Mesendoderm (in vitro differentiated cells): ENCODE results near the gene AKT2.

ENCODE experiments used
- DNase-seq: peaks from one replicate; pipeline ENCODE4 v3.0.0; 2013
- H2AK5ac ChIP-seq: 2 replicates; pipeline ENCODE4 v1.6.1; 2013; ENCODE audit warnings: low read length, inconsistent platforms
- H2BK120ac ChIP-seq: 2 replicates; pipeline ENCODE4 v1.6.1; 2013; ENCODE audit warnings: low read depth, mild to moderate bottlenecking, low read length, moderate library complexity, mixed read lengths
- H2BK15ac ChIP-seq: replicated peaks from 2 replicates; pipeline ENCODE4 v1.6.1; 2013; ENCODE audit warnings: low read depth, mild to moderate bottlenecking, moderate library complexity
- H2BK5ac ChIP-seq: 2 replicates; pipeline ENCODE4 v1.6.1; 2013; ENCODE audit warnings: low read length, inconsistent platforms
- H3K18ac ChIP-seq: 2 replicates; pipeline ENCODE4 v1.6.1; 2013; ENCODE audit warnings: mild to moderate bottlenecking, low read length, mixed read lengths
- H3K23ac ChIP-seq: one replicate; pipeline ENCODE4 v1.6.1; 2013; ENCODE audit warnings: low read length
- H3K27ac ChIP-seq: 2 replicates; pipeline ENCODE4 v1.5.1; 2013; ENCODE audit warnings: low read depth, mild to moderate bottlenecking, inconsistent platforms, low read length, moderate library complexity
- H3K27me3 ChIP-seq: 2 replicates; pipeline ENCODE4 v1.6.1; 2013; ENCODE audit warnings: low read length, control low read depth, mild to moderate bottlenecking, inconsistent platforms; ENCODE audit not compliant: insufficient read depth, poor library complexity
- H3K36me3 ChIP-seq: 2 replicates; pipeline ENCODE4 v1.6.1; 2013; ENCODE audit warnings: low read length, inconsistent platforms; ENCODE audit not compliant: control insufficient read depth, insufficient read depth
- H3K4ac ChIP-seq: one replicate; pipeline ENCODE4 v1.6.1; 2013; ENCODE audit warnings: low read depth, mild to moderate bottlenecking, low read length, moderate library complexity
- H3K4me1 ChIP-seq: 2 replicates; pipeline ENCODE4 v1.6.1; 2013; ENCODE audit warnings: low read depth, low read length, inconsistent platforms; ENCODE audit not compliant: control insufficient read depth
- H3K4me2 ChIP-seq: 2 replicates; pipeline ENCODE4 v1.6.1; 2013; ENCODE audit warnings: low read length
- H3K4me3 ChIP-seq: 2 replicates; pipeline ENCODE4 v1.5.1; 2013; ENCODE audit warnings: mild to moderate bottlenecking, low read length
- H3K56ac ChIP-seq: one replicate; pipeline ENCODE4 v1.6.1; 2013; ENCODE audit warnings: low read length
- H3K79me1 ChIP-seq: 2 replicates; pipeline ENCODE4 v1.6.1; 2013; ENCODE audit warnings: low read length, inconsistent platforms
- H3K79me2 ChIP-seq: 2 replicates; pipeline ENCODE4 v1.6.1; 2013; ENCODE audit warnings: mild to moderate bottlenecking, low read length; ENCODE audit not compliant: control insufficient read depth, insufficient read depth
- H3K9ac ChIP-seq: 2 replicates; pipeline ENCODE4 v1.6.1; 2013; ENCODE audit warnings: low read length, inconsistent platforms
- H4K5ac ChIP-seq: one replicate; pipeline ENCODE4 v1.6.1; 2013; ENCODE audit warnings: low read length
- H4K8ac ChIP-seq: one replicate; pipeline ENCODE4 v1.6.1; 2013; ENCODE audit warnings: low read depth, mild to moderate bottlenecking, control low read depth, low read length, moderate library complexity
- WGBS: extraction: QIAGEN DNeasy Blood & Tissue Kit; methylation state at CpG from one replicate; pipeline ENCODE4 v1.1.7; 2013; ENCODE audit warnings: low lambda C conversion rate, missing lambda C conversion rate; ENCODE audit not compliant: insufficient coverage; ENCODE audit errors: extremely low coverage; 5-methylcytosine and 5-hydroxymethylcytosine counted together

Gene AKT2

DNA sequence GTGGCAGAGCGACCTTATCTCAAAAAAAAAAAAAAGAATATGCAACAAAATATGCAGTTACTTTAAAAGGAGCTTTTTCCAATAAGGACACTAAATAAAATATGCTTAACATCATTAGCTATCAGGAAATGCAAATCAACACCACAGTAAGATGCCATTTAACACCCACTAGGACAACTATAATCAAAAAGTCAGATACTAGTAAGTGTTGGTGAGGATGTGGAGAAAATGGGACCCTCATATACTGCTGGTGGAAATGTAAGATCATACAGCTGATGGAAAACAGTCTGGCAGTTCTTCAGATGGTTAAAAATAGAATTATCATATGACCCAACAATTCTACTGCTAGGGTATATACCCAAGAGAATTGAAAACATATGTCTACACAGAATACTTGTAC, 24.5 kb upstream of the AKT2 start:
- Histone ChIP-seq H3K27ac (no peak overlapping the region), H3K18ac (no peak overlapping the region), H3K4me1 (no peaks in the 10 kb centered on the region), H2BK15ac (no peak overlapping the region), H3K9ac (no peak overlapping the region), H2BK5ac (no peak overlapping the region), H2AK5ac (no peak overlapping the region), H4K5ac (no peak overlapping the region), H3K56ac (no peak overlapping the region), H3K36me3 (no peaks in the 10 kb centered on the region), H4K8ac (no peak overlapping the region), H3K4me2 (no peak overlapping the region), H3K4ac (no peak overlapping the region), H2BK120ac (no peak overlapping the region), H3K79me1 (no peaks in the 10 kb centered on the region), H3K23ac (no peak overlapping the region), H3K79me2 (no peaks in the 10 kb centered on the region), H3K4me3 (no peak overlapping the region), H3K27me3 (no peaks in the 10 kb centered on the region)
- no peak for DNase-seq
- no CpG with 5 or more reads among the region's 1 CpG for WGBS

DNA sequence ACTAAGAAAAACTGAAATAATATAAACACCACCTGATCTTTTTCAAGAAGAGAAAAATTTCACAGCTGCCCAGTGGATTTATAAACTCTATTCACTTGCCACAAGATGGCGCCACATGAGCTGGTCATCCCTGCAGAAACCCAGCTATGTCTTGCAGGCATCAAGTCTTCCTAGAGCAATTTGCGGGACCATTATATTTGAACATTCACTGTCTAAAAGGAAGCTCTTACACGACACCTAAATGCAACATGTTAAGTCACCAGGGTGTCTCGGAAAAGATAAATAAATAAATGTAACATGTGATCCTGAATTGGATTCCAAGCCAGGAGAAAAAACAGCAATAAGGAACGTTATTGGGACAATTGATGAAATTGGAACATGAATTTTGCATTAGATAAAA, 20.3 kb upstream of the AKT2 start:
- Histone ChIP-seq H3K4ac (no peak overlapping the region), H3K23ac (no peak overlapping the region), H4K5ac (no peak overlapping the region), H3K27me3 (no peaks in the 10 kb centered on the region), H3K79me2 (no peaks in the 10 kb centered on the region), H3K4me1 (no peaks in the 10 kb centered on the region), H4K8ac (no peak overlapping the region), H2BK15ac (no peak overlapping the region), H3K4me2 (no peak overlapping the region), H2AK5ac (no peak overlapping the region), H3K4me3 (no peak overlapping the region), H3K27ac (no peak overlapping the region), H3K56ac (no peak overlapping the region), H3K9ac (no peak overlapping the region), H3K79me1 (no peaks in the 10 kb centered on the region), H2BK120ac (no peak overlapping the region), H2BK5ac (no peak overlapping the region), H3K36me3 (no peaks in the 10 kb centered on the region), H3K18ac (no peak overlapping the region)
- no CpG with 5 or more reads among the region's 5 CpGs for WGBS
- peak; percentile 86 for DNase-seq

DNA sequence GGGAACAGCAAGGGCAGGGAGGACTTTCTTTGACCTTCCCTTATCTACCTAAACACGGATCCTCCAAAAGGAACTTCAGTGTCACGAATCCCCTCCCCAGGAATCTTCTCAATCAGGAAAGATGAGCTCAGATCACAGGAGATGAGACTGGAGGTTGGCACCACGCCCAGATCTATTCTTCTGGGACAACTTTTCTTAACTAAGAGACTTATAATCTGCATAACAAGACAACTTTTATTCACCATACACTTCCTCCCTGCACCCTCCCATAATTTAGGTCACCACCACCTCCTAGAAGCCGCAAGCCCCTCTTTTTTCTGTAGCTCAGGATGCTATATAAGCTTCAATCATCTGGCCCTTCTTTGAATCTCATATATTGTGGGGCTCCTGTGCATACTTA, 19.2 kb upstream of the AKT2 start:
- Histone ChIP-seq H3K23ac (no peak overlapping the region), H3K4ac (no peak overlapping the region), H3K4me3 (no peak overlapping the region), H3K18ac (no peak overlapping the region), H3K36me3 (no peaks in the 10 kb centered on the region), H2BK5ac (no peak overlapping the region), H3K9ac (no peak overlapping the region), H4K8ac (no peak overlapping the region), H3K27me3 (no peaks in the 10 kb centered on the region), H2BK120ac (no peak overlapping the region), H3K79me2 (no peaks in the 10 kb centered on the region), H4K5ac (no peak overlapping the region), H3K4me1 (no peaks in the 10 kb centered on the region), H3K79me1 (no peaks in the 10 kb centered on the region), H3K4me2 (no peak overlapping the region), H2BK15ac (no peak overlapping the region), H3K56ac (no peak overlapping the region), H2AK5ac (no peak overlapping the region), H3K27ac (no peak overlapping the region)
- DNase-seq, result no peak
- WGBS, result no CpG with 5 or more reads among the region's 4 CpGs

DNA sequence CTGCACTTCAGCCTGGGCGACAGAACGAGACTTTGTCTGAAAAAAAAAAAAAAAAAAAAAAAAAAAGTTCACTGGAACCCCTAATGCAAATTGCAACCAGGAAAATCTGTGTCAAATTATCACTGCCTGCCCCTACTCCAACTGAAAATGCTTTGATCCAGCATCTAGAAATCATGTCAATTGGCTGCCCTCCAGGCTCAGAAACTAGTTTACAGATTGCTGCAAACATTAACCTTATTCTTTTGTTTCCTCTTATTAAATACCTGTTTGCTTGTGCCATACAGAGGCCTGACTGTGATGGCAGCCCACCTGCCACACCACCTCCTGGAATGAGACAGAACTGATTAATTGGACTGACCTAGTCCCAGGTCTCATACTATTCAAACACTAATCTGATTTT, 18.6 kb upstream of the AKT2 start:
- Histone ChIP-seq H2AK5ac (no peak overlapping the region), H3K9ac (no peak overlapping the region), H3K27ac (no peak overlapping the region), H3K18ac (no peak overlapping the region), H2BK5ac (no peak overlapping the region), H3K4me3 (no peak overlapping the region), H3K4ac (no peak overlapping the region), H4K5ac (no peak overlapping the region), H2BK15ac (no peak overlapping the region), H3K27me3 (no peaks in the 10 kb centered on the region), H3K56ac (no peak overlapping the region), H4K8ac (no peak overlapping the region), H3K36me3 (no peaks in the 10 kb centered on the region), H2BK120ac (no peak overlapping the region), H3K4me1 (no peaks in the 10 kb centered on the region), H3K23ac (no peak overlapping the region), H3K79me1 (no peaks in the 10 kb centered on the region), H3K4me2 (no peak overlapping the region), H3K79me2 (no peaks in the 10 kb centered on the region)
- WGBS, result no CpG with 5 or more reads among the region's 2 CpGs
- DNase-seq, result no peak

DNA sequence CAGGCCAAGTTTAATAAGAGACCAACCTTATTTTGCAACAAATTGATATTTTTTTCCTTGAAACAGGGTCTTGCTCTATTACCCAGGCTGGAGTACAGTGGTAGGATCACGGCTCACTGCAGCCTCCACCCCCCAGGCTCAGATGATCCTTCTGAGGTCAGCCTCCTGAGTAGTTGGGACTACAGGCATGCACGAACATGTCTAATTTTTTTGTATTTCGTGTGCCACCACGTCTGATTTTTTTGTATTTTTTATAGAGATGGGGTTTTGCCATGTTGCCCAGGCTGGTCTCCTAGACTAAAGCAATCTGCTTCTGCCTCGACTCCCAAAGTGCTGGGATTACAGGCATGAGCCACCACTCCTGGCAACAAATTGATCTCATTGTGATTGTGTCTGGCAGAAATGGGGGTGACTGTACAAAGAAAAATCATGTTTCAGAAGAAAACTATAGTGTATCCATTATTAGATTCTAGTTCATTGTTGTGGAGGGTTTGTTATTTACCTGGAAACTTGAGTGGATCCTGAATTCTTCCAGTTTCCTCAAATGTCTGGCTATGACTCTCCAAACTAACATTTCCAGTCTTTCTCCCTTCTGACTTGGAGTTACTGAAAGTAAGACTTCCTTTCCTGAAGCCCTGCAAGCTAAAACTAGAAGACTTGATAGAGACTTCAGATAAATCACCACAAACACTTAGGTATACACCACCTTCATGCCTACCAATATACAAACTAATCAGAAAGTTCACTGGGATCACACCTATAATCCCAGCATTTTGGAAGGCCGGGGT, 17.3 kb upstream of the AKT2 start:
- Histone ChIP-seq H3K56ac (no peak overlapping the region), H2AK5ac (no peak overlapping the region), H4K8ac (no peak overlapping the region), H4K5ac (no peak overlapping the region), H3K4me2 (no peak overlapping the region), H3K36me3 (no peaks in the 10 kb centered on the region), H2BK120ac (no peak overlapping the region), H3K79me2 (no peaks in the 10 kb centered on the region), H3K23ac (no peak overlapping the region), H3K4me3 (no peak overlapping the region), H3K27ac (no peak overlapping the region), H2BK5ac (no peak overlapping the region), H3K4me1 (no peaks in the 10 kb centered on the region), H3K18ac (no peak overlapping the region), H3K9ac (no peak overlapping the region), H3K79me1 (no peaks in the 10 kb centered on the region), H3K27me3 (no peaks in the 10 kb centered on the region), H2BK15ac (no peak overlapping the region), H3K4ac (no peak overlapping the region)
- DNase-seq, result no peak
- no CpG with 5 or more reads among the region's 6 CpGs for WGBS

DNA sequence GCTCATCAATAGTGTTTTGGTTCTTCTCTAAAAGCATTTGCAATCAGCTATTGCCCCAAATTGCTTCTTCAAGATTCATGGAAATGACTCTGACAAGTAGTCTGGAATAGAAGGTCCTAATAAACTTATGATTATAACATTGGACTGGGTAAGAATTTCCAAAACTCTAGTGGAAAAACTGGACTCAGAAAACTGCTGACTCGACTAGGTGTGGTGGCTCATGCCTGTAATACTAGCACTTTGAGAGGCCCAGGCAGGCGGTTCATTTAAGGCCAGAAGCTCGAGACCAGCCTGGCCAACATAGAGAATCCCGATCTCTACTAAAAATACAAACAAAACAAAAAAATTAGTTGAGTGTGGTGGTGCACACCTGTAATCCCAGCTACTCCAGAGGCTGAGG, 15.5 kb upstream of the AKT2 start:
- H3K4me3 ChIP-seq, result no peak overlapping the region
- no peak overlapping the region for H4K5ac ChIP-seq
- no peak overlapping the region for H2BK5ac ChIP-seq
- no CpG with 5 or more reads among the region's 4 CpGs for WGBS
- no peak overlapping the region for H2BK120ac ChIP-seq
- H3K56ac ChIP-seq, result no peak overlapping the region
- no peak for DNase-seq
- no peak overlapping the region for H3K27ac ChIP-seq
- H3K36me3 ChIP-seq, result no peaks in the 10 kb centered on the region
- no peak overlapping the region for H3K23ac ChIP-seq
- no peak overlapping the region for H3K9ac ChIP-seq
- H4K8ac ChIP-seq, result no peak overlapping the region
- no peak overlapping the region for H2AK5ac ChIP-seq
- H3K4ac ChIP-seq, result no peak overlapping the region
- H2BK15ac ChIP-seq, result no peak overlapping the region
- no peaks in the 10 kb centered on the region for H3K27me3 ChIP-seq
- no peak overlapping the region for H3K4me2 ChIP-seq
- H3K79me1 ChIP-seq, result no peaks in the 10 kb centered on the region
- no peak overlapping the region for H3K18ac ChIP-seq
- H3K79me2 ChIP-seq, result no peaks in the 10 kb centered on the region
- no peaks in the 10 kb centered on the region for H3K4me1 ChIP-seq
